Measurements from ENCODE around the gene SLC22A23.

SLC22A23 gene

DNA sequence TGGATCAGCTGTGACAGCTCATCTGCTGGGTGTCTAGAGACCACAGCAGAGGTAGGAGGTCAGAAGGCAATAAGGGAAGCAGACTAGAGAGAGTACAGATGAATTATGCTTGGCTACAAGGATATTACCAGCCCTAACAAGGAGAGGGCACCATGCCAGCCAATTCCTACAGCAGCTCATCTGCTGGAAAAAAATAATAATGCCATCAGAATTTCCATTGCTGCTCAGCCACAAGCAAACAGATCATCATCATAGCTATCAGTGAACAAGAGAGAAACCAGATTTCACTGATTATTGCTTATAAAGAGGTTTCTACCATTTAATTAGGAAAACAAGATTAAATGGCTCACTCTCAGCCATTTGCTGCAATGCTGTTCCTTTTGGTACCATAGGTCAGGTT, 131.6 kb downstream of the SLC22A23 start:
- no peaks in the 10 kb centered on the region for H3K27me3 ChIP-seq (ENCODE audit: control insufficient read depth, insufficient read depth, low read length)
- no peak overlapping the region for H3K4me3 ChIP-seq (ENCODE audit: low read depth, low read length)
- peaks cover 9% of the 10 kb centered on the region for H3K4me1 ChIP-seq (ENCODE audit: control insufficient read depth, insufficient read depth, low read length)
- H3K27ac ChIP-seq (ENCODE audit: low read depth, low read length): no peak overlapping the region
- no peaks in the 10 kb centered on the region for H3K36me3 ChIP-seq (ENCODE audit: control insufficient read depth, insufficient read depth, low read length)
- no peaks in the 10 kb centered on the region for H3K9me3 ChIP-seq (ENCODE audit: control insufficient read depth, insufficient read depth, low read length)
- no peak overlapping the region for H3K9ac ChIP-seq (ENCODE audit: low read depth, low read length)

DNA sequence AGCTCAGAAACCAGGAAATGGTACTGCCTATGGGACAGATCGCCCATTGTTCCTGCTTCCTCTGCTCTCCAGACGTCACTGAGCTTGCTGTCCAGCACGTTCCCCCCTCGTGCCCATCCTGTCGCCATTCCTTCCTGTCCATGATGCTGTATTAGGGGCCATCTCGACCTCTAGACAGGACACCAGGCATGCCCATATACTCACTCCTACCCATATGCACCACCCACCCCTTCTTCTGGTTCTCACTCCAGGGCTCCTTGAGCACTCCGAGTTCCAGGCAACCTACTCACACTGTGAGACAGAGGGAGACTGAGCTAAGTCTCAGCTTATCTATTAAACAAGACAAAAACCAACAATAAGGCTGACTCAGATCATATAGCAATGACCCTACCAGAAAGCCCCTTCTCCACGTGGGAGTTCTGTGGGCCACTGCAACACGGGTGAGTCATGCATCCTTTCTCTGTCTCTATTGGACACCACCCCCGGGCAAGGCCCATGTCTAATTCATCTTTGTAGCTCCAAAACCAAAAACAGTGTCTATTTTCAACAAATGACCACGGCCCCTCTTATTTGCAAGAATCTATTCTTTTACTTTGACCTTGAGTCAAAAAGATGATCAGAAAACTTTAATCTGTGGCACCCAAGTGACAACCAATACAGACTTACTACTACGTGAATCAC, 132.4 kb downstream of the SLC22A23 start:
- Histone ChIP-seq H3K27ac (ENCODE audit: low read depth, low read length) (no peak overlapping the region), H3K9ac (ENCODE audit: low read depth, low read length) (no peak overlapping the region), H3K4me3 (ENCODE audit: low read depth, low read length) (no peak overlapping the region), H3K4me1 (ENCODE audit: control insufficient read depth, insufficient read depth, low read length) (peaks cover 9% of the 10 kb centered on the region), H3K27me3 (ENCODE audit: control insufficient read depth, insufficient read depth, low read length) (no peaks in the 10 kb centered on the region), H3K36me3 (ENCODE audit: control insufficient read depth, insufficient read depth, low read length) (no peaks in the 10 kb centered on the region), H3K9me3 (ENCODE audit: control insufficient read depth, insufficient read depth, low read length) (no peaks in the 10 kb centered on the region)

DNA sequence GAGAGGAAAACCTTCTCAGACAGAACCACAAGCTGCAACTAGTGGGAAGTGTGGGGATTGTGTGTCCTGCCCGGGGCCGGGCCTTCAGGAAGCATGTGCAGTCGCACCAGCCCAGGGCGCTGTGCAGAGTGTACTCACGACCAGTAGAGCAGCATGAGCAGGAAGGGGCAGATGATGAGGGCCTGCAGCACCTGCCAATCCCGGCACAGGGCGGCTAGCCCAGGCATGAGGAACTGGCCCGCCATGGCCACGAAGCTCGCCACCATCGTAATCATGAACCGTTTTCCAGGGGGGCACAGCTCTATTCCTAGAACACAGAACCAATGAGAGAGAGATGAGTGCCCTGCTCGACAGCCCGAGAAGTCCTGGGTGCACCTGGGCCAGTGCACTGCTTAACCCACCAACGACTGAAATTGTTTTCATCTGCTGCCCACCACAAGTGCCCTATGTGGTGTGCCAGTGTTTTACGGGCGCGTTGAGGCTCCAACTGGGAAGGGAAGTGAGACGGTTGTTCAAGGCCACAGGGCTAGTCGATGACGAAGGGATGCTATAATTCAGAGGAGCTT, 133.1 kb downstream of the SLC22A23 start:
- no peak overlapping the region for H3K9ac ChIP-seq (ENCODE audit: low read depth, low read length)
- no peak overlapping the region for H3K4me3 ChIP-seq (ENCODE audit: low read depth, low read length)
- peaks cover 9% of the 10 kb centered on the region for H3K4me1 ChIP-seq (ENCODE audit: control insufficient read depth, insufficient read depth, low read length)
- no peaks in the 10 kb centered on the region for H3K36me3 ChIP-seq (ENCODE audit: control insufficient read depth, insufficient read depth, low read length)
- no peak overlapping the region for H3K27ac ChIP-seq (ENCODE audit: low read depth, low read length)
- H3K9me3 ChIP-seq (ENCODE audit: control insufficient read depth, insufficient read depth, low read length): no peaks in the 10 kb centered on the region
- H3K27me3 ChIP-seq (ENCODE audit: control insufficient read depth, insufficient read depth, low read length): no peaks in the 10 kb centered on the region

DNA sequence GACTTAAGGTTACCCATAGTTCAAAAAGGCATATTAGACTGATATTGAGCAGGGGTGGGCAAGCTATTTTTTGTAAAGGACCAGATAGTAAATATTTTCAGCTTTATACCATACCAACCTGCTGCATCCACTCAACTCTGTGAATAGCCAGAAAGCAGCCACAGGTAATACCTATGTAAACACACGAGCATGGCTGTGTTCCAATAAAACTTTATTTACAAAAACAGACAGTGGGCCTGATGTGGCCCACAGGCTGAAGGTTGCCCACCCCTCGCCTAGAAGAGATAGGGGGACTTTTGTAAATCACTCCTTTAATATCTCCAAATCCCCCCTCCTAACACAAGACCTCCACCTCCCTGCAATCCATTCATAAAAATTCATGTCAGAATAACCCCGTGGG, 133.7 kb downstream of the SLC22A23 start:
- H3K9ac ChIP-seq (ENCODE audit: low read depth, low read length): no peak overlapping the region
- no peak overlapping the region for H3K4me3 ChIP-seq (ENCODE audit: low read depth, low read length)
- H3K36me3 ChIP-seq (ENCODE audit: control insufficient read depth, insufficient read depth, low read length): no peaks in the 10 kb centered on the region
- peaks cover 9% of the 10 kb centered on the region for H3K4me1 ChIP-seq (ENCODE audit: control insufficient read depth, insufficient read depth, low read length)
- no peaks in the 10 kb centered on the region for H3K27me3 ChIP-seq (ENCODE audit: control insufficient read depth, insufficient read depth, low read length)
- no peak overlapping the region for H3K27ac ChIP-seq (ENCODE audit: low read depth, low read length)
- no peaks in the 10 kb centered on the region for H3K9me3 ChIP-seq (ENCODE audit: control insufficient read depth, insufficient read depth, low read length)

DNA sequence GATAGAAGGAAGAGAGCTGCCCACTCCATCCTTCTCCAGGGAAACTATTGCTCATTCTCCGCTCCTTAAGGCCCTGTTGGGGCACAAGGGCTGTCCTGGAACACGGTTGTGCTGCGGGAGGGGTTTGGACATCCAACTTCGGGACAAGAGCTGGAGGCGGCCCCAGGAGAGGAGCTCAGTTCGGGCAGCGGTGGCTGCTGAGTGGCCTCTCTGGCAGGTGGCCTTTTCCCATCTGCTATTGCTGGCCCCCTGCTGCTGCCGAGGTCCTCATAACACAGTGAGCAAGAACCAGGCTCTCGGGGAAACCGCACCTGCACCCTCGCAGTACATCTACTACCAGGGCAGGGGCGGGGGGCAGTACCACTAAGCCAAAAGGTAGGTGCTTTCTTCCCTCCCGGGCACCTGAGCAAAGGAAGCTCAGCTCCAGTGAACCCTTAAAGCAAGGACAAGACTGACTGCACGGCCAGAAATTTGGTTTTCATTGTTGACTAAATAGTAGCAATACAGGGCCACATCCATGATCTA, 134.4 kb downstream of the SLC22A23 start:
- no peak overlapping the region for H3K9ac ChIP-seq (ENCODE audit: low read depth, low read length)

DNA sequence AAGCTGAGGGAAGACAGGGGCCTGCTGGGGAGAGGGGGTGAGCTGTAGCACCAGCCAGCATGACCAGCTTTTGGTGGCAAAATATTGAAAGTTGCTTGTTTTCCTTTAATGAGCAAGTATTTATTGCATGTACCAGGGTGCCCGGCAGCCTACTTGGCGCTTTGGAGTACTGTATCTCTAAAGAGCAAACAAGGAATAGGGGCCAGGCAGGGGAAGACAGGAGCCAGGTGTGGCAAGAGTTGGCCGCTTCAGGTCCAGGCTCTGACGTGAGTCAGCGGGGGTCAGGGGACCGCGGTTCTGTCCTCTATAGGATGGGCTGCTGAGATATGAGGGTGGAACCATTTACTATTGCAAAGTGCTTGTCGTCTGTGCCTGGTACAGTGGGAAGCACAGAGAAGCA, 135.0 kb downstream of the SLC22A23 start:
- Histone ChIP-seq H3K9me3 (ENCODE audit: control insufficient read depth, insufficient read depth, low read length) (no peaks in the 10 kb centered on the region), H3K27me3 (ENCODE audit: control insufficient read depth, insufficient read depth, low read length) (no peaks in the 10 kb centered on the region), H3K4me3 (ENCODE audit: low read depth, low read length) (no peak overlapping the region), H3K36me3 (ENCODE audit: control insufficient read depth, insufficient read depth, low read length) (no peaks in the 10 kb centered on the region), H3K9ac (ENCODE audit: low read depth, low read length) (no peak overlapping the region), H3K27ac (ENCODE audit: low read depth, low read length) (no peak overlapping the region), H3K4me1 (ENCODE audit: control insufficient read depth, insufficient read depth, low read length) (peaks cover 9% of the 10 kb centered on the region)

More for the DNA sequence above, 134.4 kb downstream of the SLC22A23 start:
- H3K36me3 ChIP-seq (ENCODE audit: control insufficient read depth, insufficient read depth, low read length): no peaks in the 10 kb centered on the region
- H3K4me3 ChIP-seq (ENCODE audit: low read depth, low read length): no peak overlapping the region
- H3K27ac ChIP-seq (ENCODE audit: low read depth, low read length): no peak overlapping the region
- no peaks in the 10 kb centered on the region for H3K9me3 ChIP-seq (ENCODE audit: control insufficient read depth, insufficient read depth, low read length)
- H3K27me3 ChIP-seq (ENCODE audit: control insufficient read depth, insufficient read depth, low read length): no peaks in the 10 kb centered on the region
- H3K4me1 ChIP-seq (ENCODE audit: control insufficient read depth, insufficient read depth, low read length): peaks cover 9% of the 10 kb centered on the region

DNA sequence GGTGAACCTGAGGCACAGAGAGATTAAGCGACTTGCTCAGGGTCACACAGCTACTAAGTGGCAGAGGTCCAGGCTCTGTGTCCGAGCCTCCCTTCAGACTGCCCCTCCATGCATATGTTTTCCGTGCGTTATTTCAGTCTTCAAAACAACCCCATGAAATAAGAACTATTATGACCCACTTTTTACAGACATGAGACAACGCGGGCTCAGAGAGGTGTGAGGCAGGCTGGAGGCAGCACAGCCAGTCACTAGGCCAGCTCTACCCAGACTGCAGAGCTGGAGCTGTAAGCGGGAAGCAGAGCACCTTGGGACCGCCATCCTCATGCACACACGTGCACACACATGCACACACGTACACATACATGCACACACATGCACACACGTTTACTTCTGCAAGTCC, 135.8 kb downstream of the SLC22A23 start:
- H3K4me3 ChIP-seq (ENCODE audit: low read depth, low read length): no peak overlapping the region
- no peak overlapping the region for H3K9ac ChIP-seq (ENCODE audit: low read depth, low read length)
- H3K9me3 ChIP-seq (ENCODE audit: control insufficient read depth, insufficient read depth, low read length): no peaks in the 10 kb centered on the region
- H3K36me3 ChIP-seq (ENCODE audit: control insufficient read depth, insufficient read depth, low read length): no peaks in the 10 kb centered on the region
- H3K27ac ChIP-seq (ENCODE audit: low read depth, low read length): no peak overlapping the region
- H3K27me3 ChIP-seq (ENCODE audit: control insufficient read depth, insufficient read depth, low read length): no peaks in the 10 kb centered on the region
- peaks cover 1% of the 10 kb centered on the region; the same call in 1 of the 2 replicates for H3K4me1 ChIP-seq (ENCODE audit: control insufficient read depth, insufficient read depth, low read length)

DNA sequence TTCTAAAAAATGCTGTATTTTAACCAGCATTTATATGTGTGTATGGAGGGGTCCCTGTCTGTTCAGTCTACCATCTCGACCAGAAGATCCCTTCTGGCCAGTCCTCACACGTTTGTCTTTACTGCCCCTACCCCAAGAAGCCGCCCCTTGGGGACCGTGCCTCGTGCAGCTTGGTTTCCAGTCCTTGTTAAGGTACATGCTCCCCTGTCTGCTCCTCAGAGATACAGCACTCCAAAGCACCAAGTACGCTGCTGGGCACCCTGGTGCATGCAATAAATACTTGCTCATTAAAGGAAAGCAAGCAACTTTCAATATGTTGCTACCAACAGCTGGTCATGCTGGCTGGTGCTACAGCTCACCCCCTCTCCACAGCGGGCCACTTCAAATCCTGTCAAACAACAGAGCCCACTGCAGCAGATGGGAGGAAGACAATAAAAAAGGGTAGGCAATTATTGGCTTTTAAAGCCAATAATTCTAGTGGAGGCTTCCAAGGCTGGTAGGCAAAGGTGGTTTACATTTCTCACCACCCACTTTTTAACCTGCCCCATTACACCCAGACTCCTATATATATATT, 136.5 kb downstream of the SLC22A23 start:
- no peaks in the 10 kb centered on the region for H3K4me1 ChIP-seq (ENCODE audit: control insufficient read depth, insufficient read depth, low read length)
- no peak overlapping the region for H3K4me3 ChIP-seq (ENCODE audit: low read depth, low read length)
- H3K27ac ChIP-seq (ENCODE audit: low read depth, low read length): no peak overlapping the region
- H3K36me3 ChIP-seq (ENCODE audit: control insufficient read depth, insufficient read depth, low read length): no peaks in the 10 kb centered on the region
- H3K27me3 ChIP-seq (ENCODE audit: control insufficient read depth, insufficient read depth, low read length): no peaks in the 10 kb centered on the region
- H3K9me3 ChIP-seq (ENCODE audit: control insufficient read depth, insufficient read depth, low read length): no peaks in the 10 kb centered on the region
- H3K9ac ChIP-seq (ENCODE audit: low read depth, low read length): no peak overlapping the region

DNA sequence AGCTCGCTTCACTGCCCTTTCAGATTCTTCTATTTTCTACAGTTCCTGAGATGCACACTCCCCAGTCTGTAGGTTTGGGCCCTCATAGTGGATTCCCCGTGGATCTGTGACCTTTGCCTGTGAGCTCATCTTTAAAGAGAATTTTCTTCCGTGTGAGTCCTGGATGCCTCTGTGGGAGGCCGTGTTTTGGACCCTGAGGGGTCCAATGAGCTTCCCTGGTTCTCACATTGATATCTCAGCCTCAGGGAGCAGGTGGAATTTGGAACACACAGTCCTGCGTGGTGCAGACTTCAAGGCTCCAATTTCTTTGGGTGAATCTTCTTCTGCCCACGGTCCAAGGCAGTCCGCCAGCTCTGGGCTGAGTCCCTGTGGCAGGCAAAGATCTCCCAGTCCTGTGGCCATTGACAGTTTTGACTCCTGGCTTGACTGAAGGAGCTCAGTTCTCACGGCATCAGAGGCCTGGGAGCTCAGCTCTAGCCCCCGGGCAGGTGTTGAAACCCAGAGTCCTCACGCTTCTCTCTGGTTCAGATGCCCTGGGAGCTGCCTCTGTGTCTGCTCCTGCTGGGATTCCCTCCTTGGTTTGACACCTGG, 137.1 kb downstream of the SLC22A23 start:
- H3K27ac ChIP-seq (ENCODE audit: low read depth, low read length): no peak overlapping the region
- H3K27me3 ChIP-seq (ENCODE audit: control insufficient read depth, insufficient read depth, low read length): no peaks in the 10 kb centered on the region
- no peak overlapping the region for H3K4me3 ChIP-seq (ENCODE audit: low read depth, low read length)
- H3K9me3 ChIP-seq (ENCODE audit: control insufficient read depth, insufficient read depth, low read length): no peaks in the 10 kb centered on the region
- no peak overlapping the region for H3K9ac ChIP-seq (ENCODE audit: low read depth, low read length)
- H3K4me1 ChIP-seq (ENCODE audit: control insufficient read depth, insufficient read depth, low read length): no peaks in the 10 kb centered on the region
- no peaks in the 10 kb centered on the region for H3K36me3 ChIP-seq (ENCODE audit: control insufficient read depth, insufficient read depth, low read length)

DNA sequence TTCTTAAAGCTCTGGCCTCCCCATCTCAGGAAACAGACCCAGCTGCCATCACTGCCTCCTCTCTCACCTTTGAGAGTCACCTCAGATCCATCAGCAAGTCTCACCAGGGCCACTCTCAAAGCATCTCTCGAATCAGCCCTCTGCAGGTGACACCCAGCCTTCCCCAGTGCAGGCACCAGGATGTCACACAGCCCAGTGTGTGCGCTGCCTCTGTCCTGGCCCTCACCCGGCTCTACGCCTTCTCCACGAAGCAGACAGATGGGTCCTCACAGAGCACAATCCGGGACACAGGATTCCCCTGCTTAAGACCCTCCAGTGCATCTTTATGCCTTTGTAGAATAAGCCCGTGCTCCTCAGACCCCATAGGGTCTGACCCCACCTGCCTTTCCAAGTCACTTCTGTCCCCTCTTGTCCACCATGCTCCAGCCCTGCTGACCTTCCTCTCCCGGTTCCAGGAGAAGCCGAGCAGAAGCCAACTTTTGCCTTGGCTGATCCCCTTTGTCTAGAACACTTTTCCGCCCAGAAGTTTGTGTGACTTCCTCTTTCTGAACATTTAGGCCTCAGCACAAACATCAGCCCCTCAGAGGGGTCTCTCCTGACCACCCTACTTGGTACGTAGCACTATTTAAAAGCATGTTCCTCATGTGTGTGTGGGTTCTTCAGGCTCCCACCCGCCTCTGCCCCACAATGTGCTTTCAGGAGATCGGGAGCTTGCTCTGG, 137.9 kb downstream of the SLC22A23 start:
- Histone ChIP-seq H3K9me3 (ENCODE audit: control insufficient read depth, insufficient read depth, low read length) (no peaks in the 10 kb centered on the region), H3K4me1 (ENCODE audit: control insufficient read depth, insufficient read depth, low read length) (no peaks in the 10 kb centered on the region), H3K27me3 (ENCODE audit: control insufficient read depth, insufficient read depth, low read length) (no peaks in the 10 kb centered on the region), H3K4me3 (ENCODE audit: low read depth, low read length) (no peak overlapping the region), H3K9ac (ENCODE audit: low read depth, low read length) (no peak overlapping the region), H3K27ac (ENCODE audit: low read depth, low read length) (no peak overlapping the region), H3K36me3 (ENCODE audit: control insufficient read depth, insufficient read depth, low read length) (no peaks in the 10 kb centered on the region)

Data from HUES48 (cell line).